ENCODE measurements around the gene SOWAHC. TPM values are rescaled to one million over a fixed set of nuclear protein-coding genes. Genes with fewer than 3 reads are reported as not detected.

SOWAHC gene
- total and polyA plus RNA-seq, 2 of the 13 experiments (the other 11 are each of a cell fraction or from before 2014, with no cell fraction given), result 21.2 to 22.5 TPM

- no peak for TF ChIP-seq SUZ12 (IDR thresholded peaks at IDR 0.05; ENCODE audit: low read depth, low read length)
- 0 out of 2 replicates have a peak, but pooled peaks have one; percentile 21 for TF ChIP-seq ZNF354B (CRISPR knock-in tag; IDR thresholded peaks at IDR 0.05)
- no peak for TF ChIP-seq ZBTB37 (CRISPR knock-in tag; IDR thresholded peaks at IDR 0.05)
- TF ChIP-seq ATF6 (CRISPR knock-in tag; conservative IDR thresholded peaks at IDR 0.05), result no peak
- no peak for TF ChIP-seq JDP2 (CRISPR knock-in tag; IDR thresholded peaks at IDR 0.05; ENCODE audit: borderline replicate concordance)
- no peak for TF ChIP-seq ATF5 (CRISPR knock-in tag; IDR thresholded peaks at IDR 0.05; ENCODE audit: low read depth)
- TF ChIP-seq TOPORS (CRISPR knock-in tag; IDR thresholded peaks at IDR 0.05), result no peak
- TF ChIP-seq SP4 (CRISPR knock-in tag; IDR thresholded peaks at IDR 0.05), result 0 out of 2 replicates have a peak, but pooled peaks have one; percentile 43
- 0 out of 2 replicates have a peak, but pooled peaks have one; percentile 1 for TF ChIP-seq MXD4 (CRISPR knock-in tag; IDR thresholded peaks at IDR 0.05)
- 0 out of 2 replicates have a peak, but pooled peaks have one; percentile 78 for TF ChIP-seq ZSCAN30 (CRISPR knock-in tag; IDR thresholded peaks at IDR 0.05)
- no peak for TF ChIP-seq TIGD3 (CRISPR knock-in tag; IDR thresholded peaks at IDR 0.05; ENCODE audit: borderline replicate concordance)
- no peak for TF ChIP-seq CREBL2 (CRISPR knock-in tag; IDR thresholded peaks at IDR 0.05; ENCODE audit: borderline replicate concordance)
- no peak for TF ChIP-seq HNRNPL (IDR thresholded peaks at IDR 0.05; ENCODE audit: low read depth, low read length)
- TF ChIP-seq RBAK (CRISPR knock-in tag; IDR thresholded peaks at IDR 0.05), result no peak
- TF ChIP-seq ZNF7 (CRISPR knock-in tag; IDR thresholded peaks at IDR 0.05), result no peak
Observed at GRCh38 chr2:109631741-109632140, 17.6 kb downstream of the SOWAHC start (continued).
